ENCODE results near the gene CHRDL2.

DNA sequence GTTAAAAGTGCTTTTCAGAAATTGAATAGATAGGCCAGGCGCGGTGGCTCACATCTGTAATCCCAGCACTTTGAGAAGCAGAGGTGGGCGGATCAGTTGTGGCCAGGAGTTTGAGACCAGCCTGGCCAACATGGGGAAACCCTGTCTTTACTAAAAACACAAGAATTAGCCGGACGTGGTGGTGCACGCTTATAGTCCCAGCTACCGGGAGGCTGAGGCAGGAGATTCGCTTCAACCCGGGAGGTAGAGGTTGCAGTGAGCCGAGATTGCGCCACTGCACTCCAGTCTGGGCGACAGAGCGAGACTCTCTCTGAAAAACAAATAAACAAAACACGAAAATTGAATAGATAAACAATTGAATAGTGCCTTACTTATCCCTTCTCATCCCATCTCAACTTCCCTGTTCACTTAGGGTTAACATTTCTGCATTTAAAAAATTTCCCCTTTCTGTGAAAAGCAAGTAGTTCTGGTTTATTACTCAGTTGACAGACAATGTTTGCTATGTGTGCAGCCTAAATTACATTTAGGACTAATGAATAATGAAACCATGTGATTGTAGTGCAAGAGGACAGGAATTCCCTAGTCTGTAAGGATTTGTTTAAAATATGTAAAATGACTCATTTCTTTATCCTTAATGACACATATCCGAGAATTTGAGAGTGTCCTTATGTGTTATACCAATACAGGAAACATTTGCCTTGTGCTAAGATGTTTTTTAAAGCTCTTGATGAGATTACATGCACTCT is 23.5 kb upstream of the CHRDL2 start:
- TF ChIP-seq, protein P1, sequence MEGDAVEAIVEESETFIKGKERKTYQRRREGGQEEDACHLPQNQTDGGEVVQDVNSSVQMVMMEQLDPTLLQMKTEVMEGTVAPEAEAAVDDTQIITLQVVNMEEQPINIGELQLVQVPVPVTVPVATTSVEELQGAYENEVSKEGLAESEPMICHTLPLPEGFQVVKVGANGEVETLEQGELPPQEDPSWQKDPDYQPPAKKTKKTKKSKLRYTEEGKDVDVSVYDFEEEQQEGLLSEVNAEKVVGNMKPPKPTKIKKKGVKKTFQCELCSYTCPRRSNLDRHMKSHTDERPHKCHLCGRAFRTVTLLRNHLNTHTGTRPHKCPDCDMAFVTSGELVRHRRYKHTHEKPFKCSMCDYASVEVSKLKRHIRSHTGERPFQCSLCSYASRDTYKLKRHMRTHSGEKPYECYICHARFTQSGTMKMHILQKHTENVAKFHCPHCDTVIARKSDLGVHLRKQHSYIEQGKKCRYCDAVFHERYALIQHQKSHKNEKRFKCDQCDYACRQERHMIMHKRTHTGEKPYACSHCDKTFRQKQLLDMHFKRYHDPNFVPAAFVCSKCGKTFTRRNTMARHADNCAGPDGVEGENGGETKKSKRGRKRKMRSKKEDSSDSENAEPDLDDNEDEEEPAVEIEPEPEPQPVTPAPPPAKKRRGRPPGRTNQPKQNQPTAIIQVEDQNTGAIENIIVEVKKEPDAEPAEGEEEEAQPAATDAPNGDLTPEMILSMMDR (IDR thresholded peaks at IDR 0.05), result no peak
- no peak for TF ChIP-seq POLR2A (IDR thresholded peaks at IDR 0.05)
- no peak for TF ChIP-seq EP300 (IDR thresholded peaks at IDR 0.05)
